Adrenal gland (tissue), 12 donors: ENCODE data around the gene AK4. TPM values are rescaled to one million over a fixed set of nuclear protein-coding genes. Genes with fewer than 3 reads are reported as not detected.

Experiments used
- DNase-seq, 7 donors: peaks; one replicate each; pipeline ENCODE4 v3.0.0-alpha.2; 2019 to 2020
- H3K27ac ChIP-seq, 5 donors: fragments of 200-600 bp; sonication (generic) in 4 of 5; 1 replicate in 3 of 5; 2 replicates in 2 of 5; pipeline versions ENCODE4 v1.5.1 to v1.8.0; 2016 to 2020; ENCODE audit warnings: mild to moderate bottlenecking in 1 of 5
- H3K27me3 ChIP-seq: fragments of 200-600 bp; 2 replicates; pipeline ENCODE4 v1.8.0; 2021
- H3K36me3 ChIP-seq, 2 donors: fragments of 200-600 bp; replicated peaks in 1 of 2; 1 replicate in 1 of 2; 2 replicates in 1 of 2; pipeline versions ENCODE4 v1.5.1 to v1.8.0; 2018 to 2022
- H3K4me1 ChIP-seq, 2 donors: fragments of 200-600 bp; replicated peaks in 1 of 2; 1 replicate in 1 of 2; 2 replicates in 1 of 2; pipeline versions ENCODE4 v1.5.1 to v1.8.0; 2018 to 2021
- H3K4me3 ChIP-seq, 4 donors: fragments of 200-600 bp; sonication (generic) in 3 of 4; one replicate each; pipeline ENCODE4 v1.5.1; 2016 to 2018
- H3K9me3 ChIP-seq, 3 donors: fragments of 200-600 bp; sonication (generic) in 1 of 3; replicated peaks in 1 of 3; 1 replicate in 2 of 3; 2 replicates in 1 of 3; pipeline versions ENCODE4 v1.5.1 to v1.8.0; 2016 to 2021
- CTCF ChIP-seq, 6 experiments: fragments of 450-650 bp in 4 of 6; fragments of 200-600 bp in 2 of 6; sonication (generic) in 1 of 6; IDR thresholded peaks; 1 replicate in 5 of 6; 2 replicates in 1 of 6; pipeline versions ENCODE4 v1.5.1 to v1.8.0; 2016 to 2021; ENCODE audit warnings: antibody characterized with exemption in 6 of 6, mild to moderate bottlenecking in 2 of 6, moderate library complexity in 1 of 6
- POLR2A ChIP-seq, 2 donors: fragments of 450-650 bp; IDR thresholded peaks; one replicate each; pipeline ENCODE4 v1.6.1; 2017; ENCODE audit warnings: antibody characterized with exemption in 2 of 2, mild to moderate bottlenecking in 2 of 2, moderate library complexity in 1 of 2
- WGBS, 4 donors: extraction: QIAGEN DNeasy Blood & Tissue Kit in 2 of 4; methylation state at CpG; one replicate each; pipeline versions ENCODE4 v1.1.5 to v1.1.7; 2013 to 2017; 5-methylcytosine and 5-hydroxymethylcytosine counted together
- intact Hi-C, 2 donors: fragments of 100-400 bp; cut with DNase I; formaldehyde crosslinking; loops; one replicate each; pipeline versions ENCODE4 v1.14.1 to v1.15.0; 2022 to 2023
- polyA plus RNA-seq, 3 donors: library from polyadenylated mRNA; stranded (reverse); fragments of 200-250 nt in 2 of 3; fragments of 350-450 nt in 1 of 3; fragmentation: Illumina TruSeq in 1 of 3; extraction: RNeasy Lipid Tissue Mini Kit (QIAGEN cat#74804) in 1 of 3; gene quantifications; one replicate each; pipeline ENCODE4 v1.2.3, GENCODE V29; 2013 to 2014
- total RNA-seq, 9 donors: library from RNA; depleted of rRNA in 4 of 9; stranded (reverse); fragments of >200 nt in 4 of 9; fragments of 120-200 nt in 1 of 9; fragmentation: NEBNext Ultra II Directional in 1 of 9; extraction: Animal tissue kit (Norgen Biotek cat#: 25700) in 1 of 9; gene quantifications; one replicate each; pipeline versions ENCODE4 v1.1.0 to v1.2.4, GENCODE V29; 2013 to 2023
- donor health status: healthy with polysubstance abuse.
- donor health status: Bipolar disorder and iron deficiency.
- donor health status: DM: yes; HTN: yes; CAD: no.
- donor health status: DM: no; HTN: no; CAD: no.
- donor health status: DM: no; HTN: no; CAD: no.
- donor health status: DM: yes; HTN: yes; CAD: no.

The AK4 gene
- total and polyA plus RNA-seq, 12 donors: 0.67 to 12.4 (median 2.5) TPM

GRCh38 chr1:65237503-65237902 lies 89.5 kb downstream of the AK4 start:
- intact Hi-C loops: loop anchor here in 1 of 2 donors (10.0 kb wide), 1 partner anchor 447 kb away; no protein-coding TSS in a partner anchor
- no peaks in the 10 kb centered on the region for H3K27me3 ChIP-seq
- WGBS, 4 donors: 93 to 95% (median 93%) methylated on average over 4 of the region's 4 CpGs
- no peaks in the 10 kb centered on the region for H3K36me3 ChIP-seq
- no peak for DNase-seq
- no peak overlapping the region for H3K4me3 ChIP-seq
- no peaks in the 10 kb centered on the region for H3K9me3 ChIP-seq
- no peaks in the 10 kb centered on the region for H3K4me1 ChIP-seq
- H3K27ac ChIP-seq: no peak overlapping the region
- TF ChIP-seq POLR2A (IDR thresholded peaks at IDR 0.05) (no peak), CTCF (IDR thresholded peaks at IDR 0.05) (no peak)

DNA sequence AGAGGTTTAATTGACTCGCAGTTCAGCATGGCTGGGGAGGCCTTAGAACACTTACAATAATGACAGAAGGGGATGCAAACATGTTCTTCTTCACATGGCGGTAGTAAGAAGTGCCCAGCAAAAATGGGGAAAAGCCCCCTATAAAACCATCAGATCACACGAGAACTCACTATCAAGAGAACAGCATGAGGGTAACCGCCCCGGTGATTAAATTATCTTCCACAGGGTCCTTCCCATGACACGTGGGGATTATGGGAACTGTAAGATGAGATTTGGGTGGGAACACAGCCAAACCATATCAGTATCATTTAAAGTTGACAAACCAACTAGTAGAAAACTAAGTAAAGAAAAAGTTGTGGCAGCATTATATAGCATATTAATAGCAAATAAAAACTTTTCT lies 90.0 kb downstream of the AK4 start:
- Histone ChIP-seq H3K4me3 (no peak overlapping the region), H3K36me3 (no peaks in the 10 kb centered on the region), H3K4me1 (no peaks in the 10 kb centered on the region), H3K27ac (no peak overlapping the region), H3K9me3 (no peaks in the 10 kb centered on the region), H3K27me3 (no peaks in the 10 kb centered on the region)
- intact Hi-C loops: loop anchor here in 1 of 2 donors (10.0 kb wide), 1 partner anchor 447 kb away; no protein-coding TSS in a partner anchor
- DNase-seq: no peak
- no peak for TF ChIP-seq CTCF (IDR thresholded peaks at IDR 0.05)
- TF ChIP-seq POLR2A (IDR thresholded peaks at IDR 0.05): no peak
- WGBS, 4 donors: 64 to 86% (median 81%) methylated on average over 6 of the region's 6 CpGs

DNA sequence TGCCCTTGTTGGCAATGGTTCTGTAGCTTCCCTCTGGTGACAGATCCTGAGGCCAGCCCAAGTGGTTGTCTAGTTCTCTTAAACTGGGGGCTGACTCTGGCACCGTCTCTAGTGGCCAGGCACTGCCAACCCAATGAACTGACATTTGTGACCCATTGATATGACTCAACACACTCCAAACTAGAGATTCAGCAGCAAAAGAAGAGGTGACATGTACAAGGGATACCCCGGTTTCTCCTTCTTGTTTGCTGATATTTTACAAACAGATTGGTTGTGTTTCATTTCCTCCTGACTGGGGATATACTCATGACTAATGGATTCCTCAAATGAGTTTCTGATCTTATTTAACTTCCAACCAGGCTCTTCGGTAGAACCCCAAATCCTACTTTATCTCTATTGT lies 95.5 kb downstream of the AK4 start:
- Histone ChIP-seq H3K27ac (no peak overlapping the region), H3K9me3 (no peaks in the 10 kb centered on the region), H3K4me1 (no peaks in the 10 kb centered on the region), H3K36me3 (no peaks in the 10 kb centered on the region), H3K4me3 (no peak overlapping the region), H3K27me3 (no peaks in the 10 kb centered on the region)
- TF ChIP-seq CTCF (IDR thresholded peaks at IDR 0.05): no peak
- no peak for TF ChIP-seq POLR2A (IDR thresholded peaks at IDR 0.05)
- intact Hi-C loops: no loop called here
- no peak for DNase-seq
- 81 to 89% (median 84%) methylated on average over 3 of the region's 3 CpGs for WGBS, 4 donors

- TF ChIP-seq CTCF (IDR thresholded peaks at IDR 0.05) (no peak), POLR2A (IDR thresholded peaks at IDR 0.05) (no peak)
- Histone ChIP-seq H3K4me3 (no peak overlapping the region), H3K27me3 (no peaks in the 10 kb centered on the region), H3K4me1 (no peaks in the 10 kb centered on the region), H3K27ac (no peak overlapping the region), H3K36me3 (no peaks in the 10 kb centered on the region), H3K9me3 (no peaks in the 10 kb centered on the region)
- intact Hi-C loops: no loop called here
- no peak for DNase-seq
These were observed 97.3 kb downstream of the AK4 start for GRCh38 chr1:65245295-65245694.
